CD8-positive, alpha-beta memory T cell (primary cell): ENCODE measurements around the gene IL1R2. TPM values are rescaled to one million over a fixed set of nuclear protein-coding genes. Genes with fewer than 3 reads are reported as not detected.
"Not testable (repeated sequence)": the region's sequence is repeated elsewhere in the genome, so short reads cannot be mapped to it uniquely, and the experiment has no call there.

Source experiments
- CTCF ChIA-PET: fragments of 350-600 bp; sonication (Branson Sonifier 250); formaldehyde crosslinking; loops from one replicate; lab custom pipeline; 2021; ENCODE audit warnings: antibody characterized with exemption; lab: Charles Lee
- POLR2A ChIA-PET: fragments of 350-600 bp; sonication (Branson Sonifier 250); formaldehyde crosslinking; loops from one replicate; lab custom pipeline; 2021; ENCODE audit warnings: antibody characterized with exemption; lab: Charles Lee
- DNase-seq, 5 donors: peaks; one replicate each; pipeline versions ENCODE4 v3.0.0 to v3.0.0-alpha.2; 2020 to 2022; ENCODE audit warnings: mixed read lengths in 1 of 5
- H3K27ac ChIP-seq: one replicate; pipeline ENCODE4 v1.7.0; 2013; ENCODE audit warnings: low read depth, mild to moderate bottlenecking, low read length, moderate library complexity
- H3K27me3 ChIP-seq: 2 replicates; pipeline ENCODE4 v1.7.0; 2013; ENCODE audit warnings: low read length, mild to moderate bottlenecking; ENCODE audit not compliant: insufficient read depth, poor library complexity, severe bottlenecking
- H3K36me3 ChIP-seq: 2 replicates; pipeline ENCODE4 v1.7.0; 2013; ENCODE audit warnings: mild to moderate bottlenecking, low read length, moderate library complexity; ENCODE audit not compliant: insufficient read depth
- H3K4me1 ChIP-seq: 2 replicates; pipeline ENCODE4 v1.7.0; 2013; ENCODE audit warnings: mild to moderate bottlenecking, low read length, moderate library complexity; ENCODE audit not compliant: insufficient read depth
- H3K4me3 ChIP-seq: 2 replicates; pipeline ENCODE4 v1.7.0; 2013; ENCODE audit warnings: mild to moderate bottlenecking, low read length
- H3K9me3 ChIP-seq: 2 replicates; pipeline ENCODE4 v1.7.0; 2013; ENCODE audit warnings: mild to moderate bottlenecking, low read length
- H3K27ac Mint-ChIP-seq, 8 donors: one replicate each; pipeline ENCODE4 v1.8.0; 2020 to 2021; ENCODE audit warnings: mixed read lengths in 8 of 8, mild to moderate bottlenecking in 6 of 8, inconsistent platforms in 3 of 8, moderate library complexity in 3 of 8
- H3K27me3 Mint-ChIP-seq, 2 donors: one replicate each; pipeline ENCODE4 v1.8.0; 2020 to 2021; ENCODE audit warnings: mixed read lengths in 2 of 2, mild to moderate bottlenecking in 1 of 2, moderate library complexity in 1 of 2
- H3K36me3 Mint-ChIP-seq, 3 donors: one replicate each; pipeline ENCODE4 v1.8.0; 2020 to 2021; ENCODE audit warnings: mixed read lengths in 3 of 3, inconsistent platforms in 1 of 3, mild to moderate bottlenecking in 1 of 3
- H3K4me1 Mint-ChIP-seq, 3 donors: one replicate each; pipeline ENCODE4 v1.8.0; 2020 to 2021; ENCODE audit warnings: mixed read lengths in 3 of 3, inconsistent platforms in 1 of 3, mild to moderate bottlenecking in 1 of 3
- H3K4me3 Mint-ChIP-seq, 7 donors: one replicate each; pipeline ENCODE4 v1.8.0; 2020 to 2021; ENCODE audit warnings: mixed read lengths in 7 of 7, mild to moderate bottlenecking in 6 of 7, moderate library complexity in 4 of 7, inconsistent platforms in 2 of 7
- H3K9me3 Mint-ChIP-seq, 5 donors: one replicate each; pipeline ENCODE4 v1.8.0; 2020 to 2022; ENCODE audit warnings: mixed read lengths in 5 of 5, mild to moderate bottlenecking in 3 of 5, moderate library complexity in 2 of 5, inconsistent platforms in 1 of 5
- polyA plus RNA-seq: library from polyadenylated mRNA; unstranded; fragments of 300-500 nt; fragmentation: Illumina TruSeq; gene quantifications from one replicate; pipeline ENCODE4 v1.2.3, GENCODE V29; 2021
- total RNA-seq, 2 experiments: library from RNA; stranded (reverse); gene quantifications; one replicate each; pipeline ENCODE4 v1.2.3, GENCODE V29; 2021

The IL1R2 gene
- total and polyA plus RNA-seq, 3 experiments from 2014 or later, result 0.85 to 1.4 TPM; not detected in 1

GRCh38 chr2:102063487-102063911 lies 71.7 kb downstream of the IL1R2 start:
- POLR2A ChIA-PET, result no interaction called here
- Mint-ChIP-seq H3K4me3 (no peak overlapping the region), H3K9me3 (no peaks in the 10 kb centered on the region), H3K36me3 (peaks cover 0 to 4% (median 2%) of the 10 kb centered on the region in 3 donors), H3K27me3 (no peaks in the 10 kb centered on the region), H3K27ac (no peak overlapping the region), H3K4me1 (peaks cover 0 to 9% (median 0%) of the 10 kb centered on the region in 3 donors)
- H3K36me3 ChIP-seq, result no peaks in the 10 kb centered on the region
- no peaks in the 10 kb centered on the region for H3K27me3 ChIP-seq
- no peak for DNase-seq
- CTCF ChIA-PET, result no interaction called here
- no peaks in the 10 kb centered on the region for H3K4me1 ChIP-seq
- H3K4me3 ChIP-seq, result no peak overlapping the region
- H3K27ac ChIP-seq, result peak overlapping the region; percentile 83
- no peaks in the 10 kb centered on the region for H3K9me3 ChIP-seq

DNA sequence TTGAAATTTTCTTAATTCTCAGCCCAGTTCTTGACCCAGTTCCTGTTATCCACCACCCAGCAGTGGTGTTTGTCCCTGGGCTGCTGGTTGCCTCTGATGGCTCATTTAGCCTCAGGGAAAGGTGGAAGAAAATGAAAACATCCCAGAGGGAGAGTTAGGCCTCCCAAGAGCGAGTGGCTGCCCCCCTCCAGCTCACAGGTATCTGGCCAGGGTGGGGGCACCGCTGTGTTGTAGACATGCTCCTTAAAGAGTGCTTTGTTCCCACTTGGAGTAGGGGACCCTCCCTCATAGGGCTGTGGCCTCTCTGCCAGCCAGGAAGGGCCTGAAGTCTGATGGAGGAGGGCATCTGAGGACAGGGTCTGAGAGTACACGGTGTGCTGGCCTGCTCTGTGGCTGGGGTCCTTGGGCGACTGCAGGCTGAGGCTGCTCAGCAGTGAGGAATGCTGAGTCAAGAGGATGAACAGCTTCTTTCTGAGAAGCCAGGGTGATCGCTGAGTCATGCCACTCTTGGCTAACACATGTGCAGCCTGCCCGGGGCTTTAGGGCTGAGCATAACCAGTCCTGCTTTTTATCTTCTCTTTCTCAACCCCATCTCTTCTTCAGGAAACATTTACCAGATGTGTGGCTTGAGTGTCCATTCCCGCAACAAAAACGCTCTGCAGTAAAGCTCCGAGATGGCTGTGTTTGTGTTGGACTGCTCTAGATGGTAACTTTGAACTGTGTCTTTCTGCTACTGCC lies 72.3 kb downstream of the IL1R2 start:
- H3K4me3 ChIP-seq, result no peak overlapping the region
- Mint-ChIP-seq H3K27ac (peak overlapping the region in 2 of 8 donors; percentile 43 to 58), H3K36me3 (peaks cover 0 to 8% (median 2%) of the 10 kb centered on the region in 3 donors), H3K27me3 (no peaks in the 10 kb centered on the region), H3K4me1 (peaks cover 0 to 9% (median 0%) of the 10 kb centered on the region in 3 donors), H3K9me3 (no peaks in the 10 kb centered on the region), H3K4me3 (no peak overlapping the region)
- no peaks in the 10 kb centered on the region for H3K4me1 ChIP-seq
- CTCF ChIA-PET, result interaction anchor here (0.8 kb wide), 1 partner anchor 177 kb away, joined by 3 read pairs; no protein-coding TSS in a partner anchor
- DNase-seq, result no peak
- POLR2A ChIA-PET, result no interaction called here
- peak overlapping the region; percentile 83 for H3K27ac ChIP-seq
- no peaks in the 10 kb centered on the region for H3K27me3 ChIP-seq
- H3K36me3 ChIP-seq, result no peaks in the 10 kb centered on the region
- no peaks in the 10 kb centered on the region for H3K9me3 ChIP-seq

DNA sequence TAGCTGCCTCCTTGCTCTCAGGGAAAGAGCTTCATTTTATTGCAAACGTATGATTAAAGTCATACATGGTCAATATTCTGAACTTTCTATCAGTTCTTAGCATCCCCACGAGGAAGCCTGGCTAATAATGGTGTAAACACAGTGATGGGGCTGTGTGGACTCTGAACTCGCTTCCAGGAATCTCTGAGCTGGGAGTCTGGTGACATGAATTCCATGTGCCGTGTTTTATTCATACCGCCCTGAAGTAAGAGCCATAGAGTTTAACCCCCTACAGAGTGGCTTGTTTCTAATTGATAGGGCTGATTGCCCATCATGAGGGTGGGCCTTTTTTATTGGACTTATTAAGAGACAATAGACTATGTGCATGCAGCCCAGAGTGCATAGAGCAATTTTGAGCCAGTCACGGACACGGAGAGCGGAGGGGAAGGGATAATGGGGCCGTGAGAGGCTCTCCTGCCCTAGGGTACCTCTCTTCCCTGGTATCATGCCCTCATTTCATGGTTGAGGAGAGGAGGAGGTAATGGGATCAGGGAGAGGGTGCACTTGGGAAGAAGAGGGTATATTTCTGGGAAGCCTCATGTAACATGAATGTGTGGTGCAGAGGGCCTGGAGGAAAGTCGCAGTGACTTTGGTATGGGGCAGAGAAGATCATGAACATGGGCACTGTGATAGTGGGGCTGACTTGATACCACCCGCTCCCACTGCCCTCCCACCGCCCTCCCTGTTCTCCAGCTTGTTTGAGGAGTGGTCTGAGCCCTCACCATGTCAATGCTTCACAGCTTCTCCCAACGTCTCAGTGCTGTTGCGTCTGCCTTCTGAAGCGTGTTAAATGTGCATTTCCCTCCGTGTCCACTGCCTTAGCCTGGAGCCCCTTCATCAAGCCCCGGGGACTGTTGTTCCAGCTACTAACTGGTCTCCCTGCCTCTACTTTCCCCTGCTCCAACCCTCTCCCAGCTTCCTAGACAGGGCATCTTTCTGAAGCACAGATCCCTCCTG lies 73.2 kb downstream of the IL1R2 start:
- ChIA-PET CTCF (interaction anchor here (0.8 kb wide), 1 partner anchor 176 kb away, joined by 3 read pairs; no protein-coding TSS in a partner anchor), POLR2A (no interaction called here)
- peak overlapping the region; percentile 83 for H3K27ac ChIP-seq
- Mint-ChIP-seq H3K4me1 (peaks cover 0 to 9% (median 0%) of the 10 kb centered on the region in 3 donors), H3K27me3 (no peaks in the 10 kb centered on the region), H3K36me3 (peaks cover 0 to 8% (median 2%) of the 10 kb centered on the region in 3 donors), H3K9me3 (no peaks in the 10 kb centered on the region), H3K27ac (peak overlapping the region in 2 of 8 donors; percentile 43 to 44), H3K4me3 (no peak overlapping the region)
- H3K36me3 ChIP-seq, result no peaks in the 10 kb centered on the region
- no peak overlapping the region for H3K4me3 ChIP-seq
- DNase-seq, result no peak
- H3K4me1 ChIP-seq, result no peaks in the 10 kb centered on the region
- no peaks in the 10 kb centered on the region for H3K9me3 ChIP-seq
- no peaks in the 10 kb centered on the region for H3K27me3 ChIP-seq

DNA sequence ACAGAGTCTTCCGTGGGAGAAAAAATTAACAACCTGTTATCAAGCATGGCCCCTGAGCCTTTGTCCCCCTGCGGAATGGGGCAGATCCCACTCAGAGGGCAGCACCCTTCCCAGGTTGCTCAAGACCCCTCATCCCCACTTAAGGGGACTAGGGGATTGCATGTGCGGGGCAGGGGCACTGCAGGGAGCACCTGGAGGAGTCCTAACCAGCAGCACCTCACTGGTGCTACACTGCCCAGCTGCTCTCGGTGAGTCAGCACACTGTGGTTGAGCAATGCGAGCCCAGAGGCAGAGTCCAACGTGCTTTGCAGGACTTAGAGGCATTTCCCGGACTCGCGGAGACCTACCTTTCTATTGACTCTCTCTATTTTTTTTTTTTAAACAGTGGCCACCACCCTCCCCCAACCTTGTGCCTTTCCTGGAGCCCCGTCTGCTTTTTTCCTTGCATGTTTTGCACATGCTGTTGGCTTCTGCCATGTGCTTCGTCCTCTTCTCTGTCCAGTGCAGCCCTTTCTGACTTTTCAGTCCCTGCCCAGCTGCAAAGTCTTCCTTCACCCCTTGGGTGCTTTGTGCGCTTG lies 74.0 kb downstream of the IL1R2 start:
- peaks cover 0 to 9% (median 0%) of the 10 kb centered on the region in 3 donors for H3K4me1 Mint-ChIP-seq
- no peaks in the 10 kb centered on the region for H3K27me3 ChIP-seq
- DNase-seq, result no peak
- no peak overlapping the region for H3K4me3 Mint-ChIP-seq
- no peaks in the 10 kb centered on the region for H3K9me3 Mint-ChIP-seq
- H3K4me3 ChIP-seq, result no peak overlapping the region
- H3K36me3 ChIP-seq, result no peaks in the 10 kb centered on the region
- H3K27ac Mint-ChIP-seq, result no peak overlapping the region
- ChIA-PET CTCF (no interaction called here), POLR2A (no interaction called here)
- H3K9me3 ChIP-seq, result no peaks in the 10 kb centered on the region
- peak overlapping the region; percentile 83 for H3K27ac ChIP-seq
- no peaks in the 10 kb centered on the region for H3K4me1 ChIP-seq
- peaks cover 0 to 8% (median 2%) of the 10 kb centered on the region in 3 donors for H3K36me3 Mint-ChIP-seq
- no peaks in the 10 kb centered on the region for H3K27me3 Mint-ChIP-seq

DNA sequence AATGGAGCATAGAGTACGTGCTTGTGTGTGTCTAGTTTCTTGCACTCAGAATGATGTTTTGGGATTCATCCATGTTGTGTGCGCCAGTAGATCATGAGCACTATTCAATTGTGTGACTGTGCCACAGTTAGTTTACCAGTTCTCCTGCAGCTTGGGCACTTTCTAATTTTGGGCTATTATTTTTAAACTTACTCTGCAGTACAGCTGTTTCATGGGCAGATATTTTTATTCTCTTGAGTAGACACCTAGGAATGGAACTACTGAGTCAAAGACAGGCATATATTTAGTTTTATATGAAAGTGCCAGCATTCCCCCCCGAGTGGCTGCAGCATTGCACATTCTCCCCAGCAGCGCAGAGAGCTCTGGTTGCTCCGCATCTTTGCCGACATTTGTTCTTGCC lies 74.8 kb downstream of the IL1R2 start:
- POLR2A ChIA-PET, result no interaction called here
- no peak overlapping the region for H3K27ac ChIP-seq
- H3K36me3 ChIP-seq, result no peaks in the 10 kb centered on the region
- no peak overlapping the region for H3K4me3 Mint-ChIP-seq
- no peaks in the 10 kb centered on the region for H3K9me3 Mint-ChIP-seq
- no peak for DNase-seq
- H3K4me3 ChIP-seq, result no peak overlapping the region
- no peak overlapping the region for H3K27ac Mint-ChIP-seq
- H3K36me3 Mint-ChIP-seq, result peaks cover 0 to 8% (median 2%) of the 10 kb centered on the region in 3 donors
- no peaks in the 10 kb centered on the region for H3K4me1 ChIP-seq
- H3K4me1 Mint-ChIP-seq, result peaks cover 0 to 9% (median 0%) of the 10 kb centered on the region in 3 donors
- no peaks in the 10 kb centered on the region for H3K9me3 ChIP-seq
- CTCF ChIA-PET, result no interaction called here
- peaks cover 0 to 2% of the 10 kb centered on the region in 2 donors for H3K27me3 Mint-ChIP-seq
- no peaks in the 10 kb centered on the region for H3K27me3 ChIP-seq

GRCh38 chr2:102068126-102068525 lies 76.4 kb downstream of the IL1R2 start:
- H3K36me3 Mint-ChIP-seq, H3K27me3 Mint-ChIP-seq, CTCF ChIA-PET, H3K4me3 Mint-ChIP-seq, H3K9me3 ChIP-seq, DNase-seq, H3K4me3 ChIP-seq, H3K9me3 Mint-ChIP-seq, H3K27ac ChIP-seq, H3K27me3 ChIP-seq, H3K36me3 ChIP-seq, H3K27ac Mint-ChIP-seq, H3K4me1 ChIP-seq, POLR2A ChIA-PET, H3K4me1 Mint-ChIP-seq: not testable (repeated sequence)

GRCh38 chr2:102069311-102069974 lies 77.7 kb downstream of the IL1R2 start:
- CTCF ChIA-PET, result no interaction called here
- DNase-seq, result no peak
- Mint-ChIP-seq H3K9me3 (no peaks in the 10 kb centered on the region), H3K36me3 (peaks cover 0 to 8% (median 2%) of the 10 kb centered on the region in 3 donors), H3K4me1 (no peaks in the 10 kb centered on the region), H3K4me3 (no peak overlapping the region), H3K27ac (peak overlapping the region in 1 of 8 donors; percentile 70), H3K27me3 (peaks cover 0 to 2% of the 10 kb centered on the region in 2 donors)
- no peaks in the 10 kb centered on the region for H3K36me3 ChIP-seq
- peak overlapping the region; percentile 67 for H3K27ac ChIP-seq
- no peaks in the 10 kb centered on the region for H3K9me3 ChIP-seq
- H3K4me3 ChIP-seq, result no peak overlapping the region
- no peaks in the 10 kb centered on the region for H3K27me3 ChIP-seq
- POLR2A ChIA-PET, result no interaction called here
- H3K4me1 ChIP-seq, result no peaks in the 10 kb centered on the region
